PC-3 (cell line): ENCODE measurements around the gene SCAND1.
"Not testable (repeated sequence)": the region's sequence is repeated elsewhere in the genome, so short reads cannot be mapped to it uniquely, and the experiment has no call there.

Experiments used
- EZH2 ChIP-seq: fragments of 300-600 bp; sonication (generic); IDR thresholded peaks from one replicate; pipeline ENCODE4 v1.6.1; 2017; ENCODE audit warnings: antibody characterized with exemption, mild to moderate bottlenecking, low read length; ENCODE audit not compliant: unreplicated experiment
- EZH2phosphoT487 ChIP-seq: fragments of 300-600 bp; sonication (generic); IDR thresholded peaks from 2 replicates; pipeline ENCODE4 v1.6.1; 2018; ENCODE audit warnings: mild to moderate bottlenecking, antibody characterized with exemption, low read length, borderline replicate concordance
- TF ChIP-seq, protein P1 (sequence below): fragments of 300-600 bp; sonication (generic); conservative IDR thresholded peaks from 2 replicates; pipeline ENCODE4 v1.5.1; 2017; ENCODE audit warnings: antibody characterized with exemption, low read depth, mild to moderate bottlenecking, low read length

- TF ChIP-seq, protein P1, sequence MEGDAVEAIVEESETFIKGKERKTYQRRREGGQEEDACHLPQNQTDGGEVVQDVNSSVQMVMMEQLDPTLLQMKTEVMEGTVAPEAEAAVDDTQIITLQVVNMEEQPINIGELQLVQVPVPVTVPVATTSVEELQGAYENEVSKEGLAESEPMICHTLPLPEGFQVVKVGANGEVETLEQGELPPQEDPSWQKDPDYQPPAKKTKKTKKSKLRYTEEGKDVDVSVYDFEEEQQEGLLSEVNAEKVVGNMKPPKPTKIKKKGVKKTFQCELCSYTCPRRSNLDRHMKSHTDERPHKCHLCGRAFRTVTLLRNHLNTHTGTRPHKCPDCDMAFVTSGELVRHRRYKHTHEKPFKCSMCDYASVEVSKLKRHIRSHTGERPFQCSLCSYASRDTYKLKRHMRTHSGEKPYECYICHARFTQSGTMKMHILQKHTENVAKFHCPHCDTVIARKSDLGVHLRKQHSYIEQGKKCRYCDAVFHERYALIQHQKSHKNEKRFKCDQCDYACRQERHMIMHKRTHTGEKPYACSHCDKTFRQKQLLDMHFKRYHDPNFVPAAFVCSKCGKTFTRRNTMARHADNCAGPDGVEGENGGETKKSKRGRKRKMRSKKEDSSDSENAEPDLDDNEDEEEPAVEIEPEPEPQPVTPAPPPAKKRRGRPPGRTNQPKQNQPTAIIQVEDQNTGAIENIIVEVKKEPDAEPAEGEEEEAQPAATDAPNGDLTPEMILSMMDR = not testable (repeated sequence)
- TF ChIP-seq EZH2, EZH2phosphoT487: not testable (repeated sequence)
Measured at GRCh38 chr20:35952080-35952479, 2.2 kb downstream of the SCAND1 start.
